Liver (tissue), 3 donors: ENCODE measurements around the gene SDC1.

Experiments used
- NR2F2 ChIP-seq: IDR thresholded peaks from 2 replicates; pipeline ENCODE4 v1.6.1; 2016; ENCODE audit warnings: antibody characterized with exemption
- TF ChIP-seq, protein P1 (sequence below): fragments of 150-350 bp; IDR thresholded peaks from 2 replicates; pipeline ENCODE4 v1.5.1; 2017; ENCODE audit warnings: improper control_type of control experiment, low read depth, low read length; ENCODE audit not compliant: missing input control
- donor health status: healthy.
- donor health status: healthy.

GRCh38 chr2:20168727-20169696 is 55.9 kb downstream of the SDC1 start:
- TF ChIP-seq NR2F2: no peak
- TF ChIP-seq, protein P1, sequence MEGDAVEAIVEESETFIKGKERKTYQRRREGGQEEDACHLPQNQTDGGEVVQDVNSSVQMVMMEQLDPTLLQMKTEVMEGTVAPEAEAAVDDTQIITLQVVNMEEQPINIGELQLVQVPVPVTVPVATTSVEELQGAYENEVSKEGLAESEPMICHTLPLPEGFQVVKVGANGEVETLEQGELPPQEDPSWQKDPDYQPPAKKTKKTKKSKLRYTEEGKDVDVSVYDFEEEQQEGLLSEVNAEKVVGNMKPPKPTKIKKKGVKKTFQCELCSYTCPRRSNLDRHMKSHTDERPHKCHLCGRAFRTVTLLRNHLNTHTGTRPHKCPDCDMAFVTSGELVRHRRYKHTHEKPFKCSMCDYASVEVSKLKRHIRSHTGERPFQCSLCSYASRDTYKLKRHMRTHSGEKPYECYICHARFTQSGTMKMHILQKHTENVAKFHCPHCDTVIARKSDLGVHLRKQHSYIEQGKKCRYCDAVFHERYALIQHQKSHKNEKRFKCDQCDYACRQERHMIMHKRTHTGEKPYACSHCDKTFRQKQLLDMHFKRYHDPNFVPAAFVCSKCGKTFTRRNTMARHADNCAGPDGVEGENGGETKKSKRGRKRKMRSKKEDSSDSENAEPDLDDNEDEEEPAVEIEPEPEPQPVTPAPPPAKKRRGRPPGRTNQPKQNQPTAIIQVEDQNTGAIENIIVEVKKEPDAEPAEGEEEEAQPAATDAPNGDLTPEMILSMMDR: no peak
